NCI-H1105 (cell line): Measurements from ENCODE around the gene GPR42.
"Not testable (repeated sequence)": the region's sequence is repeated elsewhere in the genome, so short reads cannot be mapped to it uniquely, and the experiment has no call there.

Source experiments
- DNase-seq: peaks from one replicate; lab custom pipeline; 2025; lab: John Stamatoyannopoulos, UW

Gene GPR42

DNA sequence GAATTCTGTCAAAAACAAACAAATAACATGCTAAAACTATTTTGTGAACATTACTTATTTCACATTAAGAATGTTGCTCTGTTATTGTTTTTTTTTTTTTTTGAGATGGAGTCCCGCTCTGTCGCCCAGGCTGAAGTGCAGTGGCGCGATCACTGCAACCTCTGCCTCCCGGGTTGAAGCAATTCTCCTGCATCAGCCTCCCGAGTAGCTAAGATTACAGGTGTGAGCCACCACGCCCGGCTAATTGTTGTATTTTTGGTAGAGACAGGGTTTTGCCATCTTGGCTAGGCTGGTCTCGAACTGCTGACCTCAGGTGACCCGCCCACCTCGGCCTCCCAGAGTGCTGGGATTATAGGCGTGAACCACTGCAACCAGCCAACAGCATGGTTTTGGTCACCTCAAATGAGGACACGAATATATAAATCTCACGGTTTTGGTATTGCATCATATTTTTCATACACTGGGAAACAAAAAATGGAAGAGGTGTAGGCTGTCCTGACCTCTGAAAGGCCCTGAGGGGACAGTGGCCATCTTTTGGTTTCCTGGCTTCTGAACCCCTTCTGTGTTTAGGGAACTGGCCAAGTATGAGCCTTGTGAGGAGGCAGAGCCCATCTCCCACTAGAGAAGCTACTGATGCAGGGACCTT lies 25.5 kb downstream of the GPR42 start:
- DNase-seq = no peak

DNA sequence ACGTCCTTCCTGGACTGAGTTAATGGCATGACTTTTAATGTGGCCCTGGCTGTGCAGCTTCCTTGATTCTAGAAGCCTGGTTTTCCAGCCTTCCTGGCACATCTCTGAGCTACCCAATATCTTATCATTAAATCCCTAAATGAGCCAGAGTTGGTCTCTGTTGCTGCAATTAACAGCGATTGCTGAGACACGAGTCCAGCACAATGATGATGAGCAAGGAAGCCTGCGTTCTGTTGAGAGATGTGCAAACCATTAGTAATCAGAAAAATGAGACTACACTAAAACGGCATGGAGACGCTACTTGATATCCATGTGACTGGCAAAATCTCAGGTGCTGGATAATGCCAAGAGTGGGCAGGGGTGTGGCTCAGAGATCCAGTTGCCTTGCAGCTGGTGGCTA lies 26.2 kb downstream of the GPR42 start:
- no peak for DNase-seq

DNA sequence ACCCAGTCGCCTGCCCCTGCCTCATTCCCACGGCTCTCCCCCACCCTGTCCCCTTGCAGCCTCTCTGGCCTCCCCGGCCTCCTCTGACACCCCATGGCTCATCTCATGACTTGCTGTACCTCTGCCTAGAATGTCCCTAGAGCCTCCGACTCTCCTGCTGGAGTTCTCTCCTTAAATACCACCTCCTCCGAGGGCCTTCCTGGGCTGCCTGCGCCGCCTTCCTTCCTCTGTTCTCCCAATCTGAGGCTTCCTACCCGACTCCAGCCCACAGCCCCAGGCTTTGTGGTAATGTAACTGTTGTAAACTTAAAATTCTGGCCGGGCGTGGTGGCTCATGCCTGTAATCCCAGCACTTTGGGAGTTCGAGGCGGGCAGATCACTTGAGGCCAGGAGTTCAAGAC lies 27.7 kb downstream of the GPR42 start:
- DNase-seq = no peak

GRCh38 chr19:35399231-35399630 lies 28.4 kb downstream of the GPR42 start:
- DNase-seq = no peak

- no peak for DNase-seq
Observed at GRCh38 chr19:35399948-35400772, 29.3 kb downstream of the GPR42 start.

- no peak for DNase-seq
Observed at GRCh38 chr19:35400773-35401100, 29.9 kb downstream of the GPR42 start.

GRCh38 chr19:35401416-35401815 lies 30.5 kb downstream of the GPR42 start:
- DNase-seq = not testable (repeated sequence)

DNA sequence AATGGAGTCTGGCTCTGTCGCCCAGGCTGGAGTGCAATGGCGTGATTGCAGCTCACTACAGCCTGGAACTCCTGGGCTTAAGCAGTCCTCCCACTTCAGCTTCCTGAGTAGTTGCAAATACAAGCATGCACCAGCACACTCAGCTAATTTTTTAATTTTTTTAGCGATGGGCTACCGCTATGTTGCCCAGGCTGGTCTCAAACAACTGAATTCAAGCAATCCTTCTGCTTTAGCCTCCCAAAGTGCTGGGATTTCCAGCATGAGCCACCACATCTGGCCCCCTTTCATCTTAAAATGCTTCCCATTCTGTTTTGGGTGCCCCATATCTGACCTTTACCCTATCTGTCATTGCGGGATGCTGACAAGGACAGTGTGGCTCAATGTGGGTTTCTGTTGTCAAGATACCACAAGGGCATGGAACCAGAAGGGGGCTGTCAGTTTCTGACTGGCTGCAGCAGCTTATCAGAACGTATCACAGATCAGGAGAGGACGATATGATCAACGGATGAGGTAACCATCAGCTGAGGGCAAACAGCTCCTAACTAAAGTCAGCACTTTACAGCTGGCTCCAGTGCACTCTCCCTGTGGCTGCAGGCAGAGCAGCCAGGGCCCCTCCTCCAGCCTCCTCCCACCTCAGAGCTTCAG lies 32.4 kb downstream of the GPR42 start:
- DNase-seq = no peak

DNA sequence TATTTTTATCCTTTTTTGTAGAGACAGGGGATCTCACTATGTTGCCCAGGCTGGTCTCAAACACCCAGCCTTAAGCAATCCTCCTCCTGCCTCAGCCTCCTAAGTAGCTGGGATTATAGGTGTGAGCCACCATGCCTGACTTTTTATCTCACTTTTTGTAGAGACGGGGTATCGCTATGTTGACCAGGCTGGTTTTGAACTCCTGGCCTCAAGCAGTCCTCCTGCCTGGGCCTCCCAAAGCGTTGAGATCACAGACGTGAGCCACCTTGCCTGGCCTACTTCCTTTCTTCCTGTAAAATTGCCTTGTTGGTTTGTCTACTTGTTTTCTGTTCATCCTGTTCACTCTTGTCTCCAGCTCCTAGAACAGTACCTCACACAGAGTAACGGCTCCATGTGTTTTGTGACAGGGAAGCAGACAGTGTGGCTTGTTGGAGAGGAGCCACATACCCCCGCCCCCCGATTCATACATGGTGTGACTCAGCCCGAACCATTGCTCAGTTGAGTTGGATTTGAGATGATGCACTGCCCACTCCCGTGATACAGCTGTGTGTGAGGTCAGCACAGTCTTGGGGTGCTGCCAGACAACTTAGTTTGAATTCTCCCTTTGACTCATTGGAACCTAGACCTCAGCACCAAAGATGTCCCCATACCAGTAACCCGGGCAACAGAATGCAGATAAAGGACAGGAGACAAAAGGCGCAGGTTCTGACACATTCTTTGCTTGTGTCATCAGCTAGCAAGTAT lies 34.2 kb downstream of the GPR42 start:
- no peak for DNase-seq

DNA sequence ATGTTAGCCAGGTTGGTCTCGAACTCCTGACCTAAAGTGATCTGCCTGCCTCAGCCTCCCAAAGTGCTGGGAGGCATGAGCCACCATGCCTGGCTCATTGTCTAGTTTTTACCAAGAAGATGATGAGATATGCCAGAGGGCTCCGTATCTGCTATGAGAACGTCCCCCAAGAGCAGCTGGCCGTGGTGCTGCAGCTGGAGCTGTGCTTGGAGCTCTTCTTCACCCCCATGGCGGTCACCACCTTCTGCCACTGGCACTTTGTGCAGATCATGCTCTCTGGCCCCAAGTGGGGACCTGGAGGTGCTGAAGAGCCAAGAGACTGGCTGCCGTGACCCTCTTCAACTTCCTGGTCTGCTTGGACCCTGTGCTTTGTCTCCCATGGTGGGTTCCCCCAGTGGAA lies 36.8 kb downstream of the GPR42 start:
- DNase-seq = no peak

DNA sequence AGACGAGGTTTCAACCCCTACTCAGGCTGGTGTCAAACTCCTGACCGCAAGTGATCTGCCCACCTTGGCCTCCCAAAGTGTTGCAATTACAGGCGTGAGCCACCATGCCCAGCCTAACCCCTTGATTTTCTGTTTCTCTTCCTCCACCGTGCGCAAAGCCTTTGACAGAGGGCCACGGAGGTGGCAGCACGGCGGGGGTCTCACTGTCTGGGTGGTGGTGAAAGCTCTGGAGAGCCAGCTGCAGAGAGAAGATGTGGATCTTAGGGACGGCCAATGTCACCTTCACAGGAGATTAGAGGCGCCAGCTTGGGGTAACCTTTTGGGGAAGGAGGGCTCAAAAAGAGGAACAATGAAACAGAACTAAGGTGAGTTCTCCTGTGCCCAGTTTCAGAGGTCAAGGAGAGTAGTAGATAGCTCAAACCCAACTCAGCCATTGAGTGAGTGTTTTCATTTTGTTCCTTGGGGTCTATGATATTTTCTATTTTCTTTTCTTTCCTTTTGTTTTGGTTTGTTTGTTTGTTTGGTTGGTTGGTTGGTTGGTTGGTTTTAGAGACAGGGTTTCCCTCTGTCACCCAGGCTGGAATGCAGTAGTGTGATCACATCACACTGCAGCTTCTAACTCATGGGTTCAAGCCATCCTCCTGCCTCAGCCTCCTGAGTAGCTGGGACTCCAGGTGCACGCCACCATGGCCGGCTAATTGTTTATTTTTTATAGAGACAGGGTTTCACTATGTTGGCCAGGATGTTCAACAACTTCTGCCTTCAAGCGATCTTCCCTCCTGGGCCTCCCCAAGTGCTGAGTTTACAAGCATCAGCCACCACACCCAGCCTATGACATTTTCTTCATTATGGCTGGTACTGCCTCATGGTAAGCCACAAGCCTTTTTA lies 37.7 kb downstream of the GPR42 start:
- DNase-seq = no peak

- DNase-seq = no peak
Observed at GRCh38 chr19:35409191-35409590, 38.3 kb downstream of the GPR42 start.

- no peak for DNase-seq
Observed at GRCh38 chr19:35410487-35410886, 39.6 kb downstream of the GPR42 start.

DNA sequence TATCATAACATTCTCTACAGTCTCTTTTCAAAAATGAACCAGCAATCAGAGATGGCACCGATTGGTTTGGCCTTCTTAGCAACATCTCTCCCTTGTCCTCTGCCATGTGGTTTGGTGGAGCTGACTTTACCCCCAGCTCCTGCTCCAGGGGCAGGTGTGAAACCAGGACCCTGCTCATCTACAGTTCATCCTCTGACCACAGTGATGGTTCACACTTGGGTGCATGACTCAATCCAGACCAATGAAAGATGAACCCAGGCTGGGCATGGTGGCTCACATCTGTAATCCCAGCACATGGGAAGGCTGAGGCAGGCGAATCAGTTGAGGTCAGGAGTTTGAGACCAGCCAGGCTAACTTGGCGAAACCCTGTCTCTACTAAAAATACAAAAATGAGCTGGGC lies 43.6 kb downstream of the GPR42 start:
- DNase-seq = no peak

DNA sequence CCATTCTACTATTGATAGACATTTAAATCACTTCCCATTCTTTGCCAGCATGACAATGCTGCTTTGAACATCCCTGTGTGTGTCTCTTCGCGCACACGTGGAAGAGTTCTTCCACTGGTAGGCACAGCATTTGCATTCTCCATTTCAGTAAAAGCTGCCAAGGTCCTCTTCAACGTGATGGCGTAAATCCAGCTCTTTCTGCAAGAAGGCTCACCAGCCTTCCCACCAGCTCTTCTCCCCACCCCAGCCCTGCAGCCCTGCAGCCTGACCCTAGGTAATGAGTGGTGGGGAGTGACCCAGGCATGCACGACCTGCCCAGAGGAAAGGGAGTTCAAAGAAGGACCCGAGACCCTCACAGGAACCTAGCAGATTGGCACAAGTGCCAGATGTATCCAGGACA lies 45.5 kb downstream of the GPR42 start:
- no peak for DNase-seq

DNA sequence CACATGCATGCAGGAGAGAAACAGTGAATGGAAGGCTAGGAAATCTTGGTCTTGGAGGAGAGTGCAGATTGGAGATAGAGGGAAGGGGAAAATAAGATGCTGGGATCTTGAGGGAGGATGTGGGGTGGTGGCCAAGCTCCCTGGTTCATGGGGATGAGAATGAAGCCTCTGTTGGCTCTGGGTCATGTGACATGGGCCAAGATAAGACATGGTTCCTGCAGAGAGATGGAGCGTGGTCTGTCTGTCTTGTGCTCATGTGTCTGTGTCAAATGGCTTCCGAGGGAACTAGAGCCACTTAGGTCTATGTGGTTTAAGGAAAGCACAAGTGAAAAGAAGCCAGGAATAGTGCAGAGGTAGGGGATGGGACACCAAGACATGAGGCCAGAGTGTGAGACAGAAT lies 46.4 kb downstream of the GPR42 start:
- no peak for DNase-seq

DNA sequence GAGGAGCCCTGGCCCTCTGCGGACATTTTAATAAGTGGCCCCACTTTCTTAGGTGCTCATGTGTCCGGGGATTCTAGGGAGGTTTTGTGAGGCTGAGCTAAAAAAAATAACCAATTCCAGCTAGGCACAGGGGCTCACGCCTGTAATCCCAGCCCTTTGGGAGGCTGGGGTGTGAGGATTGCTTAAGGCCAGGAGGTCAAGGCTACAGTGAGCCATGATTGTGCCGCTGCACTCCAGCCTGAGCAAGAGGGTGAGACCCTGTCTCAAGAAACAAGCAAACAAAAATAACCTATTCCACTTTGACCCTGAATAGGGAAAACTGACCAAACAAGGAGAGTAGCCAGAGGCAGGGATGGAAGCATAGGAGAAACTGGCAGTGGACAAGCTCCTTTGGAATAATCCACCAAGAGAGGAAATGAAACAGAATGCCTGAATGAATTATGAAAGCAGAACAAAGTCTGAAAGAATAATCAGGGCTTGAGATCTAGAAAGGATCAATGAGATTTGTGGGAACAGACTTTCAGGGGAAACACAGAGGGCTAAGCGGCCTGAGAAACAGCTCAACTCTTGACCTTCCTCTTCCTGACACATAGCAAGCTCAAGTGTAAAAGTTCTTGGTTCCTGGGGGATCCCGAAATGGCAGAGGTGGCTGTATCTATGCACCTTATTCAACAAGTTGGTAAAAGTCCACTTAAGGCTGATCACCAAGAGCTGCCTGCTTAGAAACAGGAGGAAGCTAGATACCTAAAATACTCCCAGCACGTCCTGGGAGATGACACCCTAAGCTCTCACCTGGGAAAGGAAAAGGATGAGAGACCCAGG lies 47.1 kb downstream of the GPR42 start:
- no peak for DNase-seq

GRCh38 chr19:35419046-35419445 lies 48.2 kb downstream of the GPR42 start:
- no peak for DNase-seq

DNA sequence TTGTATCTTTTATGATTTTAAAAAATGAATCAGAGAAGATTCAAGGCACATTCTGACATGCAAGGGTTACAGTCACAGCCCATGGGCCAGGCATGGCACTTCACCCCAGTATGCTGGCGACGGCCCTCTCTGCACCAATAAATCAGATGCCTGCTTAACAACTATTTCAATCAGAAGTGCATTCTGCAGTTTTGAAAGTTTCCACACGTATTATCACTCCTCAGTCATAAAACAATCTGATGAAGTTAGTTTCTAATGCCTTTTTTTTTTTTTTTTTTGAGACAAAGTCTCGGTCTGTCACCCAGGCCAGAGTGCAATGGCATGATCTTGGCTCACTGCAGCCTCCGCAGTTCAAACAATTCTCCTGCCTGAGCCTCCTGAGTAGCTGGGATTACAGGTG lies 48.9 kb downstream of the GPR42 start:
- DNase-seq = no peak

GRCh38 chr19:35421362-35421761 lies 50.5 kb downstream of the GPR42 start:
- no peak for DNase-seq
